HCT116 (cell line): Measurements from ENCODE around the gene LSM2. TPM values are rescaled to one million over a fixed set of nuclear protein-coding genes. Genes with fewer than 3 reads are reported as not detected.
A peak's percentile ranks its signal among the peaks of the same experiment; 100 is the strongest.

Source experiments
- ATAC-seq: fragments of 200-7000 bp; cut with Tn5 transposase; 2 replicates; pipeline ENCODE4 v1.9.1; 2020; ENCODE audit warnings: mild to moderate bottlenecking, moderate library complexity
- BruUV-seq: library from RNA; stranded (reverse); fragments of 400-500 nt; replicated peaks from 2 replicates; lab custom pipeline; 2021; lab: Mats Ljungman, UMichigan
- CTCF ChIA-PET: fragments of 300-600 bp; sonication (Branson Sonifier 250); formaldehyde crosslinking; loops from one replicate; lab custom pipeline; 2021; ENCODE audit warnings: antibody characterized with exemption; lab: Charles Lee
- POLR2A ChIA-PET: fragments of 300-600, 350-600 bp; sonication (Branson Sonifier 250); formaldehyde crosslinking; loops from one replicate; lab custom pipeline; 2021; ENCODE audit warnings: antibody characterized with exemption; lab: Charles Lee
- RAD21 ChIA-PET, 2 experiments: fragments of 300-600 bp; sonication (Branson Sonifier 250); formaldehyde crosslinking; loops; one replicate each; lab custom pipeline; 2023; ENCODE audit warnings: low total read pairs in 2 of 2; ENCODE audit not compliant: uncharacterized antibody in 2 of 2, unreplicated experiment in 2 of 2, low non-redundant PET in 1 of 2; lab: Charles Lee
- DNase-seq: peaks from one replicate; pipeline ENCODE4 v3.0.0-alpha.2; 2010; ENCODE audit warnings: low read depth, low spot score
- H2AFZ ChIP-seq: fragments of 200-600 bp; shearing (Covaris generic), sonication (generic); 2 replicates; pipeline ENCODE4 v1.6.1; 2017; ENCODE audit warnings: low read depth, mixed run types, mixed read lengths, antibody characterized with exemption, low read length; ENCODE audit not compliant: poor library complexity, severe bottlenecking
- H3K27ac ChIP-seq: 2 replicates; pipeline ENCODE4 v1.5.1; 2012; ENCODE audit warnings: low read depth, low read length
- H3K27me3 ChIP-seq: fragments of 200-600 bp; sonication (generic); 2 replicates; pipeline ENCODE4 v1.6.1; 2016; ENCODE audit warnings: mixed run types, low read length, mixed read lengths; ENCODE audit not compliant: insufficient read depth
- H3K36me3 ChIP-seq, 2 experiments: fragments of 200-500 bp in 1 of 2; fragments of 200-600 bp in 1 of 2; sonication (Bioruptor generic) in 1 of 2; sonication (generic) in 1 of 2; 2 replicates each; pipeline versions ENCODE4 v1.5.1 to v1.6.1; 2014 to 2016; ENCODE audit warnings: low read length in 2 of 2, inconsistent platforms in 1 of 2, mixed read lengths in 1 of 2, mixed run types in 1 of 2; ENCODE audit not compliant: insufficient read depth in 2 of 2, control insufficient read depth in 1 of 2
- H3K4me1 ChIP-seq, 2 experiments: fragments of 200-600 bp in 1 of 2; sonication (generic) in 1 of 2; 2 replicates each; pipeline versions ENCODE4 v1.5.1 to v1.6.1; 2012 to 2017; ENCODE audit warnings: low read length in 2 of 2, inconsistent platforms in 1 of 2, mild to moderate bottlenecking in 1 of 2, mixed read lengths in 1 of 2, mixed run types in 1 of 2, moderate library complexity in 1 of 2; ENCODE audit not compliant: insufficient read depth in 2 of 2, control insufficient read depth in 1 of 2
- H3K4me2 ChIP-seq: fragments of 200-600 bp; sonication (generic); 2 replicates; pipeline ENCODE4 v1.6.1; 2017; ENCODE audit warnings: mixed run types, low read length, mixed read lengths
- H3K4me3 ChIP-seq, 2 experiments: fragments of 200-600 bp in 1 of 2; sonication (generic) in 1 of 2; replicated peaks in 1 of 2; 2 replicates each; pipeline ENCODE4 v1.5.1; 2011 to 2016; ENCODE audit warnings: low read length in 2 of 2, control low read depth in 1 of 2, low read depth in 1 of 2, mild to moderate bottlenecking in 1 of 2, mixed read lengths in 1 of 2, mixed run types in 1 of 2
- H3K79me2 ChIP-seq: fragments of 200-600 bp; sonication (generic); 2 replicates; pipeline ENCODE4 v1.6.1; 2017; ENCODE audit warnings: mild to moderate bottlenecking, mixed run types, low read length, moderate library complexity, mixed read lengths; ENCODE audit not compliant: insufficient read depth
- H3K9ac ChIP-seq: fragments of 200-600 bp; sonication (generic); 2 replicates; pipeline ENCODE4 v1.6.1; 2016; ENCODE audit warnings: low read length, mixed read lengths
- H3K9me2 ChIP-seq: fragments of 200-600 bp; sonication (generic), shearing (Covaris generic); 2 replicates; pipeline ENCODE4 v1.6.1; 2017; ENCODE audit warnings: mixed run types, mild to moderate bottlenecking, moderate library complexity; ENCODE audit not compliant: insufficient read depth
- H3K9me3 ChIP-seq, 2 experiments: fragments of 200-500 bp in 1 of 2; fragments of 200-600 bp in 1 of 2; sonication (Bioruptor generic) in 1 of 2; sonication (generic) in 1 of 2; 2 replicates each; pipeline ENCODE4 v1.6.1; 2014 to 2017; ENCODE audit warnings: low read length in 2 of 2, mixed read lengths in 2 of 2, inconsistent platforms in 1 of 2, low read depth in 1 of 2, mild to moderate bottlenecking in 1 of 2, mixed run types in 1 of 2, moderate library complexity in 1 of 2; ENCODE audit not compliant: control insufficient read depth in 1 of 2, insufficient read depth in 1 of 2
- H4K20me1 ChIP-seq: fragments of 200-600 bp; sonication (generic), shearing (Covaris generic); 2 replicates; pipeline ENCODE4 v1.6.1; 2017; ENCODE audit warnings: mixed run types, mild to moderate bottlenecking, moderate library complexity; ENCODE audit not compliant: insufficient read depth
- CBX3 ChIP-seq: IDR thresholded peaks from 2 replicates; pipeline ENCODE4 v1.6.1; 2012; ENCODE audit warnings: low read depth
- EGR1 ChIP-seq: IDR thresholded peaks from 2 replicates; pipeline ENCODE4 v1.6.1; 2012; ENCODE audit warnings: low read depth
- ELF1 ChIP-seq: IDR thresholded peaks from 2 replicates; pipeline ENCODE4 v1.6.1; 2012; ENCODE audit warnings: low read depth, borderline replicate concordance
- EZH2phosphoT487 ChIP-seq: fragments of 200-600 bp; IDR thresholded peaks from 2 replicates; pipeline ENCODE4 v1.6.1; 2018; ENCODE audit warnings: antibody characterized with exemption, borderline replicate concordance
- JUND ChIP-seq: IDR thresholded peaks from 2 replicates; pipeline ENCODE4 v1.6.1; 2012
- POLR2AphosphoS5 ChIP-seq: IDR thresholded peaks from 2 replicates; pipeline ENCODE4 v1.6.1; 2011; ENCODE audit warnings: mild to moderate bottlenecking, low read depth, low read length, moderate library complexity
- RAD21 ChIP-seq: IDR thresholded peaks from 2 replicates; pipeline ENCODE4 v1.6.1; 2012; ENCODE audit warnings: low read depth, mild to moderate bottlenecking
- SIN3A ChIP-seq: IDR thresholded peaks from 2 replicates; pipeline ENCODE4 v1.6.1; 2012; ENCODE audit warnings: low read depth
- SP1 ChIP-seq: IDR thresholded peaks from 2 replicates; pipeline ENCODE4 v1.6.1; 2012; ENCODE audit warnings: low read depth
- TCF7L2 ChIP-seq: IDR thresholded peaks from 2 replicates; pipeline ENCODE4 v1.7.0; 2011; ENCODE audit warnings: borderline replicate concordance, inconsistent platforms; ENCODE audit not compliant: insufficient read depth, insufficient read length; ENCODE audit errors: extremely low read depth
- ZFX ChIP-seq: fragments of 450-650 bp; IDR thresholded peaks from 2 replicates; pipeline ENCODE4 v1.6.1; 2017
- ZNF274 ChIP-seq: fragments of 200-500 bp; sonication (Bioruptor generic); IDR thresholded peaks from 2 replicates; pipeline ENCODE4 v1.6.1; 2014; ENCODE audit warnings: mild to moderate bottlenecking, low read depth, low read length, inconsistent platforms
- intact Hi-C: fragments of 100-400 bp; cut with micrococcal nuclease; formaldehyde crosslinking; loops from 2 replicates; pipeline ENCODE4 v1.10.0; 2022
- total RNA-seq: library from RNA; stranded (reverse); gene quantifications from one replicate; pipeline ENCODE4 v1.2.1, GENCODE V29; 2021; ENCODE audit not compliant: unreplicated experiment
- TF ChIP-seq, protein P1 (sequence below): IDR thresholded peaks from 2 replicates; pipeline ENCODE4 v1.6.1; 2011; ENCODE audit warnings: mild to moderate bottlenecking, low read length, moderate library complexity; ENCODE audit not compliant: insufficient replicate concordance; ENCODE audit errors: extremely low read depth
- TF ChIP-seq, protein P2 (sequence below): IDR thresholded peaks from 2 replicates; pipeline ENCODE4 v1.6.1; 2012
- TF ChIP-seq, protein P3 (sequence below), 3 experiments: fragments of 200-600 bp in 1 of 3; sonication (generic) in 1 of 3; IDR thresholded peaks in 2 of 3; conservative IDR thresholded peaks in 1 of 3; 2 replicates each; pipeline ENCODE4 v1.5.1; 2012 to 2017; ENCODE audit warnings: low read depth in 2 of 3, low read length in 2 of 3, antibody characterized with exemption in 1 of 3, borderline replicate concordance in 1 of 3, control low read depth in 1 of 3, mild to moderate bottlenecking in 1 of 3, mixed read lengths in 1 of 3, mixed run types in 1 of 3, moderate library complexity in 1 of 3; ENCODE audit not compliant: insufficient read depth in 1 of 3
- TF ChIP-seq, protein P4 (sequence below): IDR thresholded peaks from 2 replicates; pipeline ENCODE4 v1.6.1; 2012
- TF ChIP-seq, protein P5 (sequence below): IDR thresholded peaks from 2 replicates; pipeline ENCODE4 v1.6.1; 2012; ENCODE audit warnings: low read depth

LSM2 gene
- total RNA-seq, 1 experiment from 2014 or later: 89.7 TPM

DNA sequence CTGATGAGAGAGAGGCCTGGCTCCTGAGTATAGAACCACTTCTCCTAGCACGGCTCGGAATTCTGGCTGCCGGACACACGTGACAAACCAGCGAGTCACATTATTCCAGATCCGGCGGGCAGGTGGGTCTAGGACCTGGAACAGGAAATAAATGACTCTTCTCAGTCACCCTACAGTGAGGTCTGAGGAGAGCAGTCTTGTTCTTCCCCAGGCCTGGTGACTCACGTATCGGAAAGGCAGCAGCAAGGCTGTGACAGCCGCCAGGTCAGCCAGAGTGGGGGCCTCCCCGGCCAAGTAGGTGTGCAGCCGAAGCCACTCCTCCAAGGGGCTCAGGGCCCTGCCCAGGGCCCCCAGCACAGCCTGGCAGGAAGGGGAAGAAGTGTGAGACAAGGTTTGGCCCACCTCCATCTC lies 14.0 kb downstream of the LSM2 start (continued):
- TF ChIP-seq, protein P1, sequence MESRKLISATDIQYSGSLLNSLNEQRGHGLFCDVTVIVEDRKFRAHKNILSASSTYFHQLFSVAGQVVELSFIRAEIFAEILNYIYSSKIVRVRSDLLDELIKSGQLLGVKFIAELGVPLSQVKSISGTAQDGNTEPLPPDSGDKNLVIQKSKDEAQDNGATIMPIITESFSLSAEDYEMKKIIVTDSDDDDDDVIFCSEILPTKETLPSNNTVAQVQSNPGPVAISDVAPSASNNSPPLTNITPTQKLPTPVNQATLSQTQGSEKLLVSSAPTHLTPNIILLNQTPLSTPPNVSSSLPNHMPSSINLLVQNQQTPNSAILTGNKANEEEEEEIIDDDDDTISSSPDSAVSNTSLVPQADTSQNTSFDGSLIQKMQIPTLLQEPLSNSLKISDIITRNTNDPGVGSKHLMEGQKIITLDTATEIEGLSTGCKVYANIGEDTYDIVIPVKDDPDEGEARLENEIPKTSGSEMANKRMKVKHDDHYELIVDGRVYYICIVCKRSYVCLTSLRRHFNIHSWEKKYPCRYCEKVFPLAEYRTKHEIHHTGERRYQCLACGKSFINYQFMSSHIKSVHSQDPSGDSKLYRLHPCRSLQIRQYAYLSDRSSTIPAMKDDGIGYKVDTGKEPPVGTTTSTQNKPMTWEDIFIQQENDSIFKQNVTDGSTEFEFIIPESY: no peak
- TF ChIP-seq EZH2phosphoT487: no peak
- 0 out of 2 replicates have a peak, but pooled peaks have one; percentile 9 for TF ChIP-seq RAD21
- peak; percentile 55; the same call in 1 of the 2 replicates for TF ChIP-seq SP1
- TF ChIP-seq, protein P2, sequence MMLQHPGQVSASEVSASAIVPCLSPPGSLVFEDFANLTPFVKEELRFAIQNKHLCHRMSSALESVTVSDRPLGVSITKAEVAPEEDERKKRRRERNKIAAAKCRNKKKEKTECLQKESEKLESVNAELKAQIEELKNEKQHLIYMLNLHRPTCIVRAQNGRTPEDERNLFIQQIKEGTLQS: no peak
- peak; percentile 83 for TF ChIP-seq POLR2AphosphoS5
- TF ChIP-seq SIN3A: peak; percentile 78

DNA sequence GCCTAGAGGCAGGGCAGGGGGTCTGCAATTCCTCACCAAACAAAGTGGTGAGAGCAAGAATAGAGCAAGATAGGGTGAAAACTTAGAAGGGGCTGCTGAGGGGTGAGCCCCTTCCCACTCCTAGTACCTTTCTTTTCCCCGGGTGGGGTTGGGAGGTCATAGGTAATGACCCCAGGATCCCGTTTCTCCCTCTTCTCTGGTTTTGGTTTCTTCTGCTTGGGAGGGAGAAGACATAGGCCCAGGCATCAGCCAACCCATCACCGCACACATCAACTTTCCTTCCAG lies 14.7 kb downstream of the LSM2 start:
- H3K4me2 ChIP-seq: peak overlapping the region; percentile 99
- peaks cover 24 to 45% of the 10 kb centered on the region in 2 experiments for H3K4me1 ChIP-seq
- H3K27me3 ChIP-seq: no peaks in the 10 kb centered on the region
- peak overlapping the region; percentile 98 for H3K27ac ChIP-seq
- no TSS peak for BruUV-seq
- POLR2A ChIA-PET: interaction anchor here (1.9 to 2.1 kb wide), 2 partner anchors 35 to 47 kb away, joined by 6 read pairs; partner anchors contain the start of gene HSPA1B
- no peaks in the 10 kb centered on the region for H3K9me2 ChIP-seq
- H3K9ac ChIP-seq: peak overlapping the region; percentile 59
- peak overlapping the region; percentile 51 to 93 for H3K4me3 ChIP-seq
- DNase-seq: no peak
- intact Hi-C loops: no loop called here
- peaks cover 17 to 24% of the 10 kb centered on the region in 2 experiments; a peak in 3 of 4 replicates for H3K36me3 ChIP-seq
- H3K9me3 ChIP-seq: no peaks in the 10 kb centered on the region
- no peak for ATAC-seq
- CTCF ChIA-PET: interaction anchor here (1.2 to 1.8 kb wide), 3 partner anchors 19 to 33 kb away, joined by 3 to 9 read pairs (median 7); no protein-coding TSS in a partner anchor
- RAD21 ChIA-PET: no interaction called here
- peaks cover 65% of the 10 kb centered on the region for H3K79me2 ChIP-seq
- 0 out of 2 replicates have a peak, but pooled peaks cover 5% of the 10 kb centered on the region for H4K20me1 ChIP-seq
- H2AFZ ChIP-seq: no peak overlapping the region
- TF ChIP-seq CBX3 (no peak), ZNF274 (no peak), SIN3A (no peak), ELF1 (no peak), ZFX (no peak), JUND (no peak), RAD21 (no peak), EZH2phosphoT487 (no peak), TCF7L2 (no peak), EGR1 (no peak), POLR2AphosphoS5 (no peak), SP1 (no peak)
- TF ChIP-seq, protein P3, sequence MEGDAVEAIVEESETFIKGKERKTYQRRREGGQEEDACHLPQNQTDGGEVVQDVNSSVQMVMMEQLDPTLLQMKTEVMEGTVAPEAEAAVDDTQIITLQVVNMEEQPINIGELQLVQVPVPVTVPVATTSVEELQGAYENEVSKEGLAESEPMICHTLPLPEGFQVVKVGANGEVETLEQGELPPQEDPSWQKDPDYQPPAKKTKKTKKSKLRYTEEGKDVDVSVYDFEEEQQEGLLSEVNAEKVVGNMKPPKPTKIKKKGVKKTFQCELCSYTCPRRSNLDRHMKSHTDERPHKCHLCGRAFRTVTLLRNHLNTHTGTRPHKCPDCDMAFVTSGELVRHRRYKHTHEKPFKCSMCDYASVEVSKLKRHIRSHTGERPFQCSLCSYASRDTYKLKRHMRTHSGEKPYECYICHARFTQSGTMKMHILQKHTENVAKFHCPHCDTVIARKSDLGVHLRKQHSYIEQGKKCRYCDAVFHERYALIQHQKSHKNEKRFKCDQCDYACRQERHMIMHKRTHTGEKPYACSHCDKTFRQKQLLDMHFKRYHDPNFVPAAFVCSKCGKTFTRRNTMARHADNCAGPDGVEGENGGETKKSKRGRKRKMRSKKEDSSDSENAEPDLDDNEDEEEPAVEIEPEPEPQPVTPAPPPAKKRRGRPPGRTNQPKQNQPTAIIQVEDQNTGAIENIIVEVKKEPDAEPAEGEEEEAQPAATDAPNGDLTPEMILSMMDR (IDR thresholded peaks at IDR 0.05 in 2 of 3, conservative IDR thresholded peaks at IDR 0.05 in 1 of 3; ENCODE audit: borderline replicate concordance in 1 of 3, insufficient read depth in 1 of 3, low read depth in 2 of 3, low read length in 2 of 3): no peak
- TF ChIP-seq, protein P4, sequence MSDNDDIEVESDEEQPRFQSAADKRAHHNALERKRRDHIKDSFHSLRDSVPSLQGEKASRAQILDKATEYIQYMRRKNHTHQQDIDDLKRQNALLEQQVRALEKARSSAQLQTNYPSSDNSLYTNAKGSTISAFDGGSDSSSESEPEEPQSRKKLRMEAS: no peak
- TF ChIP-seq, protein P5, sequence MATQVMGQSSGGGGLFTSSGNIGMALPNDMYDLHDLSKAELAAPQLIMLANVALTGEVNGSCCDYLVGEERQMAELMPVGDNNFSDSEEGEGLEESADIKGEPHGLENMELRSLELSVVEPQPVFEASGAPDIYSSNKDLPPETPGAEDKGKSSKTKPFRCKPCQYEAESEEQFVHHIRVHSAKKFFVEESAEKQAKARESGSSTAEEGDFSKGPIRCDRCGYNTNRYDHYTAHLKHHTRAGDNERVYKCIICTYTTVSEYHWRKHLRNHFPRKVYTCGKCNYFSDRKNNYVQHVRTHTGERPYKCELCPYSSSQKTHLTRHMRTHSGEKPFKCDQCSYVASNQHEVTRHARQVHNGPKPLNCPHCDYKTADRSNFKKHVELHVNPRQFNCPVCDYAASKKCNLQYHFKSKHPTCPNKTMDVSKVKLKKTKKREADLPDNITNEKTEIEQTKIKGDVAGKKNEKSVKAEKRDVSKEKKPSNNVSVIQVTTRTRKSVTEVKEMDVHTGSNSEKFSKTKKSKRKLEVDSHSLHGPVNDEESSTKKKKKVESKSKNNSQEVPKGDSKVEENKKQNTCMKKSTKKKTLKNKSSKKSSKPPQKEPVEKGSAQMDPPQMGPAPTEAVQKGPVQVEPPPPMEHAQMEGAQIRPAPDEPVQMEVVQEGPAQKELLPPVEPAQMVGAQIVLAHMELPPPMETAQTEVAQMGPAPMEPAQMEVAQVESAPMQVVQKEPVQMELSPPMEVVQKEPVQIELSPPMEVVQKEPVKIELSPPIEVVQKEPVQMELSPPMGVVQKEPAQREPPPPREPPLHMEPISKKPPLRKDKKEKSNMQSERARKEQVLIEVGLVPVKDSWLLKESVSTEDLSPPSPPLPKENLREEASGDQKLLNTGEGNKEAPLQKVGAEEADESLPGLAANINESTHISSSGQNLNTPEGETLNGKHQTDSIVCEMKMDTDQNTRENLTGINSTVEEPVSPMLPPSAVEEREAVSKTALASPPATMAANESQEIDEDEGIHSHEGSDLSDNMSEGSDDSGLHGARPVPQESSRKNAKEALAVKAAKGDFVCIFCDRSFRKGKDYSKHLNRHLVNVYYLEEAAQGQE: no peak
